Keratinocyte (primary cell): Measurements from ENCODE around the gene NDOR1. TPM values are rescaled to one million over a fixed set of nuclear protein-coding genes. Genes with fewer than 3 reads are reported as not detected.
"Not testable (repeated sequence)": the region's sequence is repeated elsewhere in the genome, so short reads cannot be mapped to it uniquely, and the experiment has no call there.

ENCODE experiments used
- DNase-seq: peaks from one replicate; pipeline ENCODE4 v3.0.0-alpha.2; 2011; ENCODE audit warnings: low read depth, missing footprints, low spot score
- FAIRE-seq: peaks from 2 replicates; lab custom pipeline; 2011; peaks lifted over from hg19 to GRCh38; lab: Jason Lieb, UNC
- H2AFZ ChIP-seq: 2 replicates; pipeline ENCODE4 v1.6.0; 2012; ENCODE audit warnings: low read length, control low read depth, inconsistent platforms; ENCODE audit not compliant: control insufficient read depth
- H3K27ac ChIP-seq: 2 replicates; pipeline ENCODE4 v1.5.1; 2011; ENCODE audit warnings: low read length; ENCODE audit not compliant: control insufficient read depth, insufficient read depth
- H3K27me3 ChIP-seq: 3 replicates; pipeline ENCODE4 v1.6.0; 2011; ENCODE audit warnings: low read length; ENCODE audit not compliant: control insufficient read depth, insufficient read depth; ENCODE audit errors: extremely low read depth
- H3K36me3 ChIP-seq, 2 experiments: 2 replicates in 1 of 2; 3 replicates in 1 of 2; pipeline ENCODE4 v1.5.1; 2011; ENCODE audit warnings: low read length in 2 of 2, mild to moderate bottlenecking in 1 of 2; ENCODE audit not compliant: control insufficient read depth in 2 of 2, insufficient read depth in 2 of 2; ENCODE audit errors: extremely low read depth in 1 of 2
- H3K4me1 ChIP-seq: 3 replicates; pipeline ENCODE4 v1.5.1; 2011; ENCODE audit warnings: low read length; ENCODE audit not compliant: control insufficient read depth, insufficient read depth; ENCODE audit errors: extremely low read depth
- H3K4me2 ChIP-seq: 3 replicates; pipeline ENCODE4 v1.6.0; 2011; ENCODE audit warnings: low read depth, low read length; ENCODE audit not compliant: control insufficient read depth, insufficient read depth; ENCODE audit errors: extremely low read depth
- H3K4me3 ChIP-seq, 3 experiments: fragments of 200-600 bp in 1 of 3; sonication (generic) in 1 of 3; 2 replicates in 2 of 3; 3 replicates in 1 of 3; pipeline ENCODE4 v1.5.1; 2011 to 2016; ENCODE audit warnings: low read length in 3 of 3, mild to moderate bottlenecking in 3 of 3, control low read depth in 2 of 3, inconsistent platforms in 1 of 3, low read depth in 1 of 3, mixed read lengths in 1 of 3, mixed run types in 1 of 3, moderate library complexity in 1 of 3; ENCODE audit not compliant: control insufficient read depth in 2 of 3, insufficient read depth in 2 of 3; ENCODE audit errors: extremely low read depth in 1 of 3
- H3K79me2 ChIP-seq: 2 replicates; pipeline ENCODE4 v1.6.0; 2012; ENCODE audit warnings: low read length; ENCODE audit not compliant: control insufficient read depth, insufficient read depth
- H3K9ac ChIP-seq: 3 replicates; pipeline ENCODE4 v1.6.0; 2011; ENCODE audit warnings: low read length; ENCODE audit not compliant: control insufficient read depth, insufficient read depth; ENCODE audit errors: extremely low read depth
- H3K9me1 ChIP-seq: 3 replicates; pipeline ENCODE4 v1.6.0; 2011; ENCODE audit warnings: low read length; ENCODE audit not compliant: control insufficient read depth, insufficient read depth; ENCODE audit errors: extremely low read depth
- H3K9me3 ChIP-seq: 2 replicates; pipeline ENCODE4 v1.5.1; 2012; ENCODE audit warnings: low read depth, low read length; ENCODE audit not compliant: control insufficient read depth
- H4K20me1 ChIP-seq: 3 replicates; pipeline ENCODE4 v1.6.0; 2011; ENCODE audit warnings: low read length; ENCODE audit not compliant: control insufficient read depth, insufficient read depth; ENCODE audit errors: extremely low read depth
- CTCF ChIP-seq, 3 experiments: IDR thresholded peaks in 1 of 3; conservative IDR thresholded peaks in 1 of 3; optimal IDR thresholded peaks in 1 of 3; 2 replicates in 2 of 3; 3 replicates in 1 of 3; pipeline versions ENCODE3 to v1.5.1; 2011; ENCODE audit warnings: low read length in 3 of 3, mild to moderate bottlenecking in 3 of 3, moderate library complexity in 2 of 3, control low read depth in 1 of 3, inconsistent platforms in 1 of 3; ENCODE audit not compliant: insufficient read depth in 2 of 3; ENCODE audit errors: extremely low read depth in 1 of 3
- EZH2 ChIP-seq: IDR thresholded peaks from one replicate; pipeline ENCODE4 v1.6.1; 2012; ENCODE audit warnings: inconsistent platforms, mild to moderate bottlenecking, low read length, moderate library complexity
- dilution Hi-C: fragments of 300-500 bp; cut with MboI; formaldehyde crosslinking; loops from one replicate; pipeline ENCODE4 v1.7.0; 2020; ENCODE audit warnings: low sequenced_read_pairs; ENCODE audit not compliant: extremely low pct_ligation_motif_present
- polyA plus RNA-seq, 5 experiments: library from polyadenylated mRNA; depleted of rRNA in 3 of 5; stranded (reverse) in 3 of 5; stranded (forward) in 1 of 5; unstranded in 1 of 5; fragments of >200 nt; gene quantifications; 1 replicate in 1 of 5; 2 replicates in 3 of 5; 3 replicates in 1 of 5; pipeline versions ENCODE4 v1.2.1 to v1.2.3, GENCODE V29; 2011 to 2012; ENCODE audit warnings: missing spikeins in 2 of 5, low read depth in 1 of 5, low replicate concordance in 1 of 5

NDOR1 gene
- polyA plus RNA-seq, 1 donor (not counting 4 experiments of a cell fraction or from before 2014, with no cell fraction given) = 3.9 TPM

GRCh38 chr9:137262173-137262908 is 56.8 kb downstream of the NDOR1 start:
- peak in 1 of 3 experiments; percentile 37 for TF ChIP-seq CTCF (optimal IDR thresholded peaks at IDR 0.05 in 1 of 3, IDR thresholded peaks at IDR 0.05 in 1 of 3, conservative IDR thresholded peaks at IDR 0.05 in 1 of 3; ENCODE audit: extremely low read depth in 1 of 3, insufficient read depth in 2 of 3, low read length in 3 of 3)
- H3K4me2 ChIP-seq, DNase-seq, dilution Hi-C loops, FAIRE-seq, H2AFZ ChIP-seq, H4K20me1 ChIP-seq, H3K27me3 ChIP-seq, H3K9ac ChIP-seq, H3K27ac ChIP-seq, H3K4me3 ChIP-seq, H3K9me1 ChIP-seq, H3K4me1 ChIP-seq, H3K9me3 ChIP-seq, H3K79me2 ChIP-seq: not testable (repeated sequence)
- peaks cover 23 to 32% of the 10 kb centered on the region in 2 experiments for H3K36me3 ChIP-seq

GRCh38 chr9:137262909-137263285 is 57.4 kb downstream of the NDOR1 start:
- FAIRE-seq = no peak
- TF ChIP-seq CTCF (optimal IDR thresholded peaks at IDR 0.05 in 1 of 3, IDR thresholded peaks at IDR 0.05 in 1 of 3, conservative IDR thresholded peaks at IDR 0.05 in 1 of 3; ENCODE audit: extremely low read depth in 1 of 3, insufficient read depth in 2 of 3, low read length in 3 of 3) = no peak
- TF ChIP-seq EZH2 = no peak
- peaks cover 23 to 34% of the 10 kb centered on the region in 2 experiments for H3K36me3 ChIP-seq
- no peaks in the 10 kb centered on the region for H3K9me3 ChIP-seq
- H3K4me2 ChIP-seq = no peak overlapping the region
- H3K9me1 ChIP-seq = no peaks in the 10 kb centered on the region
- no peak overlapping the region for H2AFZ ChIP-seq
- H4K20me1 ChIP-seq = no peaks in the 10 kb centered on the region
- peaks cover 8% of the 10 kb centered on the region for H3K79me2 ChIP-seq
- no peaks in the 10 kb centered on the region for H3K27me3 ChIP-seq
- no peaks in the 10 kb centered on the region for H3K4me1 ChIP-seq
- no peak overlapping the region for H3K27ac ChIP-seq
- H3K4me3 ChIP-seq = no peak overlapping the region
- no peak overlapping the region for H3K9ac ChIP-seq
- no peak for DNase-seq
- dilution Hi-C loops = no loop called here
